Fibroblast of villous mesenchyme (primary cell): Measurements from ENCODE around the gene SPRN. TPM values are rescaled to one million over a fixed set of nuclear protein-coding genes. Genes with fewer than 3 reads are reported as not detected.
"Not testable (repeated sequence)": the region's sequence is repeated elsewhere in the genome, so short reads cannot be mapped to it uniquely, and the experiment has no call there.

ENCODE experiments used
- DNase-seq: peaks from one replicate; pipeline ENCODE4 v3.0.0-alpha.2; 2010; ENCODE audit warnings: low read depth
- H3K4me3 ChIP-seq: 2 replicates; pipeline ENCODE4 v1.5.1; 2011; ENCODE audit warnings: low read depth, mild to moderate bottlenecking, low read length
- CTCF ChIP-seq: IDR thresholded peaks from 2 replicates; pipeline ENCODE4 v1.5.1; 2012; ENCODE audit warnings: low read depth, mild to moderate bottlenecking, low read length; ENCODE audit not compliant: insufficient read depth
- total RNA-seq: library from RNA; depleted of rRNA; stranded (reverse); fragments of >200 nt; gene quantifications from 2 replicates; pipeline ENCODE4 v1.2.3, GENCODE V29; 2012

The SPRN gene
- total RNA-seq, 1 donor = 0.43 TPM

DNA sequence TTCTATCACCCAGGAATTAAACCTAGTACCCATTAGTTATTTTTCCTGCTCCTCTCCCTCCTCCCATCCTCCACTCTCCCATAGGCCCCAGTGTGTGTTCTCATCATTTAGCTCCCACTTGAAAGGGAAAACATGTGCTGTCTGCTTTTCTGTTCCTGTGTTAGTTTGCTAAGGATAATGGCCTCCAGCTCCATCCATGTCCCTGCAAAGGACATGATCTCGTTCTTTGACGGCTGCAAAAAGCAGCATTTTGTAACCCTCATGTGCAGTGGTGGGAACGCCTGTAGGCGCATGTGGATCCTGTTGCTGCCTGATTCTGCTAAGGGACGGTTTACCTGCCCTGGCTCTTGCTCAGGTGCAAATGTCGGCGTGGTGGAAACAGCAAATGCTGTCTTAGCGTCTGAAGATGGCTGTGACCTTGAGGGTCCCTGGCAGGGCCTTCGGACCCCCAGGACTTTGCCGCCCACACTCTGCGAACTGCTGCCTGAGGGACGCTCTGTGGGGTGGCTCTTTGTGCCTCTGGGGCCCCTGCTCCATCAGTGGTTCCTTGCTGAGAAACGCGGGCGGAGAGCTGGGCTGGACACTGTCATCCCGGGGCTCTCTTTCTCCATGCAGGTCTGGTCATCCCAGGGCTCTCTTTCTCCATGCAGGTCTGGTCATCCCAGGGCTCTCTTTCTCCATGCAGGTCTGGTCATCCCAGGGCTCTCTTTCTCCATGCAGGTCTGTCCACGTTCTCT, 36.0 kb downstream of the SPRN start:
- no peak overlapping the region for H3K4me3 ChIP-seq
- no peak for DNase-seq
- no peak for TF ChIP-seq CTCF

GRCh38 chr10:133386951-133387350, 37.5 kb downstream of the SPRN start:
- not testable (repeated sequence) for DNase-seq, H3K4me3 ChIP-seq

GRCh38 chr10:133385214-133385613, 39.2 kb downstream of the SPRN start:
- no peak overlapping the region for H3K4me3 ChIP-seq
- TF ChIP-seq CTCF = no peak
- DNase-seq = no peak

DNA sequence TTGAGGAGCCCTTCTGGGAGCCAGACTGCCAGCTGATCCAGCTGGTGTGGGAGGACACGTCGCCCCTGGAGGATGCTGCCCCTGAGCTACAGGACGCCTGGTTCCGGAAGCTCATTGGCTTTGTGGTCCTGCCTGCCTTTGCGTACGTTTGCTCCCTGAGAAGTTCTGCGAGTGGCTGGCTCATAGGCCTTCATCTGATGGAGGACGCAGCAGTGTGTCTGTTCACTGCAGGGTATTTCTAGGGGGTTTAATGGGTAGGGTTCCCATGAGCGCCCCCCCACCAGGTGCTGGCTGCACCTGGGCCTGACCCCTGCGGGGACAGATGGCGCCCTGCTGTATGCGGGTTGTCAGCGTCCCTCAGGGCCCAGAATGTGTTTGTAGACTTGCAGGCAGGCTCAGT, 40.4 kb downstream of the SPRN start:
- DNase-seq = no peak
- TF ChIP-seq CTCF = no peak
- H3K4me3 ChIP-seq = no peak overlapping the region

DNA sequence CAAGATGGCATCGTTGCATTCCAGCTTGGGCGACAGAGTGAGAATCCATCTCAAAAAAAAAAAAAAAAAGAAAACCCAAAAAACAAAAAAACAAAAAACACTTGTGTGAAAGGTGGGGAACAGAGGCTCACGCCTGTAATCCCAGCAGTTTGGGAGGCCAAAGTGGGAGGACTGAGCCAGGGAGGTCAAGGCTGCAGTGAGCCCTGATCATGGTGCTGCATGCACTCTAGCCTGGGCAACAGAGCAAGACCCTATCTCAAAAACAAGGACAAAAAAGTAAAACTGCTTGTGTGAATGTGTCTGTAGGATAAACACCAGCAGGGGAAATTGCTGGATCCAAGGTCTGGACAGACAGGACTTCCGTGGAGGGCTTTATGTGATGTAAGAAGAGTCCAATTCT, 40.9 kb downstream of the SPRN start:
- TF ChIP-seq CTCF = no peak
- H3K4me3 ChIP-seq = no peak overlapping the region
- no peak for DNase-seq

- no peak overlapping the region for H3K4me3 ChIP-seq
- DNase-seq = no peak
- no peak for TF ChIP-seq CTCF
These were observed 43.4 kb downstream of the SPRN start for GRCh38 chr10:133381036-133381435.

GRCh38 chr10:133379801-133380666, 44.4 kb downstream of the SPRN start:
- no peak for DNase-seq
- peak overlapping the region; percentile 63 for H3K4me3 ChIP-seq
- no peak for TF ChIP-seq CTCF
